ENCODE results near the gene APBB2.
"Not testable (repeated sequence)": the region's sequence is repeated elsewhere in the genome, so short reads cannot be mapped to it uniquely, and the experiment has no call there.

Gene APBB2

GRCh38 chr4:41012293-41012692 lies 202.0 kb downstream of the APBB2 start:
- DNase-seq = no peak

DNA sequence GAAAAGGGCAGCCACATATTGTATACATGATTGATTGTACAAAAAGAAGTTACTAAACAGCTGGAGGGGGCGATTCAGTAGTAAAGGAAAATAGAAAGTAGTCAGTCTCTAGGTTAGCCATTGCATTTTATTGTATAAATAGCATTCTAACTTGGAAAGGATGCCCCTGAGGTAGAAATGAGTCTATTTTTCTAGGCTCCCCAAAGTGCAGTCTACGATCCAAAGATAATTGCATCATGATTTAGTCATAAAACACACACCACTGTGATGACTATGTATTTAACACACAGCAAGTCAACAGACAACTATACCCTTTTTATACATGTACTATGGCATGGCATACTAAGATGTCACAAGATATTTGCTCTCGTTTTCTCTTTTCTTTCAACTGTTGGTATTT lies 204.9 kb downstream of the APBB2 start:
- DNase-seq = no peak

GRCh38 chr4:41006141-41006540 lies 208.2 kb downstream of the APBB2 start:
- DNase-seq = no peak

DNA sequence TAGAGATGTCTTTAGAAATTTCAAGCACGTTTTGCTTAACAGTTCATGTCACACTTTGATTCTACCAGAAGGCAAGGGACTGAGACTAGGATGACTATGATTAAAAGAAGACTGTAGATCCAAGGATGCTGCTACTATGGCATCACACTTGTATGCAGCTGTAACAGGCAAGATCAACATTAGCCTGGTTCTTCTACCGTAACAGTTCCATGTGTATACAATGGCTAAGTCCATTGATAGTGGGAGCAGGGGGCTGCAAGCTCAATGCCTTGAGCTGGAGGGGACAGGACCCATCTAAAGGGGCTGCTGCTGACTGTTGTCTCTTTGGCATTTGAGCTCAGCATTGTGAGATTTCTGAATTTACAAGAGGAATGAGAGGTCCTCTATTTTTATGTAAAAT lies 212.0 kb downstream of the APBB2 start:
- no peak for DNase-seq

DNA sequence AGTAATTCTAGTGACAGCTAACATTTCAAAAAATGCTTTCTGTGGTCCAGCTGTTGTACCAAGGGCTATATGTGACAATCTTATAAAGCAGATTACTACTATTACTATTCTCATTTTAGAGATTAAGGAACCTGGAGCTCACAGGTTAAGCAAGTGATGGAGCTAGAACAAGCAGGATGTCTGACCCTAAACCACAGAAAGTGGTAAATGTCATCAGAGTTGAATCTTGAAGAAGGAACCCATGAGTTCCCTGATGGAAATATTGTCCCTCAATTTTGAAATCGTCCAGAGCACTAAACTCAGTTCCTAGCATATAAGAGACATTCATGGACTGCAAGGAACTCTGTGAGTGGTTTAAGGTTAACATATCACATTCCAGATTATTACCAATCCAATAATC lies 214.0 kb downstream of the APBB2 start:
- DNase-seq = no peak

DNA sequence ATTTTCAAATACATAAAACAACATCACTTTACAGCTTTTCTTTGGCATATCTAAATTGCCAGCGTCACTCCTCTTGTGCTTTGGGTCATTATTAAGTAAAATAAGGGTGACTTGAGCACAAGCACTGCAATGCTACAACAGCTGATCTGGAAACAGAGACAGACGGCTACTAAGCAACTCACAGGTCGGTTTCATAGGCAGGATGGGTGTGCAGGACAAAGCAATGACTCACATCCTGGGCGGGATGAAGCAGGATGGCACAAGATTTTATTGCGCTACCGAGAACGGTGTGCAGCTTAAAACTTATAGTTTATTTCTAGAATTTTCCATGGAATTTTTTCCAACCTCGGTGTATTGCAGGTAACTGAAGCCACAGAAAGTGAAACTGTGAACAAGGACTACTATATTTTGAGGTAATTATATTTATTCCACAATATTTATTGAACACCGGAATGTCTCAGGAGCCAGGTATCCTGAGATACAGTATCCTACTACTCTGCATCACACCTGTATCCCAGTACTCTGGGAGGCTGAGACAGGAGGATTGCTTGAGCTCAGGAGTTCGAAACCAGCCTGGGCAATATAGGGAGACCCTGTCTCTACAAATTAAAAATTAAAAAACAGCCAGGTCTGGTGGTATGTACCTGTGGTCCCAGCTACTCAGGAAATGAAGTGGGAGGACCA lies 215.5 kb downstream of the APBB2 start:
- DNase-seq = no peak

DNA sequence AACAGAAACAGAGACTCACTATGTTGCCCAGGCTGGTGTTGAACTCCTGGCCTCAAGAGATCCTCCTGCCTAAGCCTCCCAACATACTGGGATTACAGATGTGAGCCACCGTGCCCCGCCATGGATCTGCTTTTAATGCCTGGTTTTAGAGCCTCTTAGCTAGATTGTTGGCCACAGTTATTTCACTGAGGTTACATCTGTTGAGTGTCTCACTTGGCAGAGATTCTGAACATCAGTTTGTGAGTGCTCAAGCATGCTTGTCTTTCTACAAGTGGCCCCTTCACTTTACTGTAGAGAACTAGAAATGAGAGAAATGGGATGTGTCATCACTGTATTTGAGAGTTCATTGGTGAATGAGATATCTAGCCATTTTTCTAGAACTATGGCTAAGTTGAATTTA lies 218.5 kb downstream of the APBB2 start:
- DNase-seq = no peak

- DNase-seq = not testable (repeated sequence)
Observed at GRCh38 chr4:40994321-40994720, 220.0 kb downstream of the APBB2 start.

GRCh38 chr4:40993296-40993693 lies 221.0 kb downstream of the APBB2 start:
- not testable (repeated sequence) for DNase-seq

DNA sequence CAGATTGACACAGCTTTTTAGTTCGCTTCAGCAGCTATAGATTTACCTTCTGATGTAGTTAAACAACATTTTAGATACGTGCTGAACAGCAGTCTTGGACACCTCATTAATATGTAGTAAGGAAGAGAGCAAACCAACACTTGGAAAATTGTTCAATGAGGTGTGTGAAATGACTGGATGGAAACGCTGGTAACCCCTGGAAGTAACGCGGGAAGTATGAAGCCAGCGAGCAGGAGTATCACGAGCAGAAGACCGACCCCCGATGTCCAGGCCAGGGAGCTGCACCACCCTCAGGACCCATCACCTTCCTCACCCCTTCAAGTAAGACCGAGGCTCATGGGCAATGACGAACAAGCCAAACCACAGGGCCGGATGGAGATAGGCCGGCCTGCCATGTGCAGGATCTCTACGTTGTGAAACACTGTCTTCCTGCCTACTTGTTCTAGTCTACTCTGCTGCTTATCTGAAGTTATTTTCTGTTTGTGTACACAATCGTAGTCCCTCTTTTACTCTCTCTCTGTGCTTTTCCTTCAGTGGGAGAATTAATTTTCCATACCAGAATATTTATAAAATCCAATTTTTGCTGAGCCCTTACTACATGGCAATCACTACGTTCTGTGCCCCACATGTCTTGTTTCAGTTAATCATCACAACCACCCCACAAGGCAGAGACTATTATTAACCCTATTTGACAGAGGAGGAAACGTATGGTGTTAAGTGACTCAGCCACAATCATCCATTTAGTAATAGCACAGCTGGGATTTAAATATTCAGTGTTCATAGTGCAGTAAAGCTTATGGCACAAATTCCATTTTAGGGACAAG lies 221.7 kb downstream of the APBB2 start:
- DNase-seq = no peak

DNA sequence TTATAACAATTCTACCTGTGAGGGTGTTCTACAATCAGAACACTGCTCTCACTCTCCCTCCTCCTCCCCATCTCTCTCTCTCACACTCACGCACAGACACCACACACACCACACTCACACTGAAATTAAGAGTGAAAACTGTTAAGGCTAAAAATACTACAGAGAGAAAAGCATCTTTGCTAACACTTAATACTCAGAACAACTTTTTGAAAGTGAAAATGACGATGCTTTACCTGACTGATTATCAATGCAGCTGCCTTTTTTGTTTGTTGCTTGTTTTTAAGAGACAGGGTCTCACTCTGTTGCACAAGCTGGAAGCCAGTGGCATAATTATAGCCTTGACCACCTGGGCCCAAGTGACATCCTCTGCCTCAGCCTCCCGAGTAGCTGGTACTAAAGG lies 222.4 kb downstream of the APBB2 start:
- no peak for DNase-seq

- no peak for DNase-seq
Observed at GRCh38 chr4:40990899-40991265, 223.5 kb downstream of the APBB2 start.

DNA sequence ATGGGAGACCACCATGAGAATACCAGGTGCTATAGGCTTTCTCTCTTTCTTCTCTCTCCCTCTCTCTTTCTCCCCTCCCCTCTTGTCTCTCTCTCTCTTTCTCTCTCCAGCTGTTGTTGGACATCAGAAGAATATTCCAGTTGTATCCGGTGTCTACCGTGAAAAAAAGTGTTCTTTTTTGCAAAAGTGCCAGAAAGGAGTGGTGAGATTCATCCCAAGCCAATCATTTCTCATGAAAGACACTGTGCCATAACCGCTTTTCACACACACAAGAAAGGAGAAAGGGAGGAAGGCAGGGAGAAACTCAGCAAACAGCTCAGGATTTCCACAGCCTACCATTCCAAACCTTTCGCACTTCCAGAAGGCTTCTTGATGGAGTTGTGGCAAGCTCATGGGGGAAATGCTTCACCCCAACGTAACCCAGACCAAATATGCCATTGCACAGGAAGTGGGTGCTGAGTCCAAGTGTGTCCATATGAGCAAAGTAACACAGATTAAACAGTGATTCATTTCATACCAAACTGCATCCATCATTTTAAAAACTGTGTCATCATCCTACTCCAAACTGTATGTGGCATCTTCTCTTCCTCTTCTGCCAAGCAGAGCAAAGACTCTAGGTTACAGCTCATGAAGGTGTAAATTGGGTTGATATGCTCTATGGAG lies 224.0 kb downstream of the APBB2 start:
- no peak for DNase-seq

DNA sequence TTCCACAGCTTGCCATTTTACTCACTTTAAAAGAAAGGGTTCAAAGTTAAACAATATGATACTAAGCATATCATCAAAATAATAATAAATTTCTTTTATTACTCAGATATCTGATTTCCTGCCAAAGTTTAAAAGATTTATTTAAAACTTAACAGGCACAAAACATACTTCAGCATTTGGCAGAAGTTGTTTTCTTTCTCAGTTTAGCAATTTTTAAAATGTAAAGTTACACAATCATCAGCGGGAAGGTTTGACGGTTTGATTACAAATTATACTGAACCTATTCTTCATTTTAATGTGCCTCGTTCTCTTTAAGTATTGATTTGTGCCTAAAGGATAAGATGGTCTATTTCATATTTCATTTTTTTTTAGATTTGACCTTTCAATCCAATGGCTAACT lies 227.2 kb downstream of the APBB2 start:
- no peak for DNase-seq

DNA sequence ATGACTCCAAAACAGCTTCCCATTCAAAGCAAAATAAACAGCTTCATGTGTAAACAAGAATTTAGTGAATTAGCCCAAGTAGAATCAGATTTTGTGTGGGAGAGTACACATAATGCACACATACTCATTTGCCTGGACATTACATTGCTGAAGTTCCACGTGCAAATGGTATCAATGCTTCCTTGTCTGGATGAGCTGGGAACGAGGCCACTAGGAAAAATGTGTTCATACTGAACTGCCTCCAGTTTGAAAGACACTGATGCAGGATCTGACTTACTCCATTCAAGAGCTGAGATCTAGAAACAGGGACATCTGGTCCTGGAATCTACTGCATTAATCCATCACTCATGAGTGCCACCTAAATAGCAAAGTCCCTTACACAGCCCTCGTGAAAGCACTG lies 228.0 kb downstream of the APBB2 start:
- DNase-seq = no peak

GRCh38 chr4:40984051-40984450 lies 230.3 kb downstream of the APBB2 start:
- DNase-seq = no peak

DNA sequence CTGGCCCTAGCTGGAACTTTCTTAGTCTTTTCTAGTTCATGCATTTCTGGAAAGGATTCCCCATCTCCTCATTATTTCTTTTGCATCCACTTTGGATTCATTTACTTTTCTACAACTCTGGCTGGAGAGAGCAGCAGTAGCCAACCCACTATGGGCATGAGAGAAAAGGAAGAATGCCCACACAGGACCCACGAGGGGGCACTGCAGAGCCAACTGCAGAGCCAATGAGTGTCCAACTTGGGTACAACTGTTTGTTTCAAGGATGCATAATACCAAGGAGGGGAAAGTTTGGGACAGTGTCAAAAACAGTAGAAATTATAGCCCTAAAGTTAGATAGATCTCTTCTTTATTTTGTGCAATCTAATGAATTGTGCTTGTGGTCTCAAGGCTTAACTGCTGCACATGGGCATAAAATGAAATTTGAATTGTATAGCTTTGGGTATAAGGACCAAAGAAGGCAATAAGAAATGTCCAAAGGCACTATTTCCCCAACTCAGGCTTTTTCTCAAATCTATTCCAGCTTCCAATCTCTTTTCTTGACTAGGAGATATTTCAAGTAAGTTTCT lies 233.9 kb downstream of the APBB2 start:
- DNase-seq = no peak

- no peak for DNase-seq
Observed at GRCh38 chr4:40978548-40978947, 235.8 kb downstream of the APBB2 start.

DNA sequence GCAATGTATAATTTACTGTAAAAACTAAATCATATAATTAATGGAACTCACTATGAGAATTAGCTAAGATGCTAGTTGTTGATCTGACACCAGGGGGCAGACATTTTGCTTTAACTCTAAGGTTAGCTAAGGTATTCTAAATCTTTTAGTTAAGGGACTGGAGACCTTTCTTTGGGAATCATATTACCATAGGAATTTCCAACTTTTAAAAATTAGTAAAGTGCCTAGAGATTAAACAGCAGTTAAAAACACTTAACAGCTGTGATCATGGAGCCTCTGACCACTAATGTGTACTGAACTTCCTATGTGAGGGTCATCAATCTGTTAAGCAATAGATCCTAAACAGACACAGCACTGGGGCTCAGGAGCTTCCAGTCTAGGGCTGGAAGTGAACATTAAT lies 238.0 kb downstream of the APBB2 start:
- DNase-seq = no peak

GRCh38 chr4:40972722-40973121 lies 241.6 kb downstream of the APBB2 start:
- no peak for DNase-seq

- no peak for DNase-seq
Observed at GRCh38 chr4:40971338-40971737, 243.0 kb downstream of the APBB2 start.

GRCh38 chr4:40969501-40969900 lies 244.8 kb downstream of the APBB2 start:
- DNase-seq = no peak

DNA sequence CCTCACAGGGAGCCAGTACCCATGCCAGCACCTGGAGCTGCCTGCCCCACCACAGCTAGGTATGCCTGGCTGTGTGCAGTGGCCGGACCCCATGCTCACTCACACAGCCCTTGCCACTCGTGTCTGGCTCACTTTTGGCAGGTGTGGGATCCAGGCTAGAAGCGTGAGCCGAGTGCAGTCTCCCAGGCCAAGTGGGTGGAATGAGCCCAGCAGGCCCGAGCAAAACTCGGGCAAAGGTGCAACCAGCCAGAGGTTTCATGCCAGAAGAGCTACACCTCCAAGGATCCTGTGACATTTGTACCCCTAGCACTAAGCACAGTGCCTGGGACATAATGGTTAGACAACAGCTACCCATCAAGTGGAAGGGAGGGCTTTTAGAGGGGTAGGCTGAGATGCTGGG lies 246.8 kb downstream of the APBB2 start:
- no peak for DNase-seq

DNA sequence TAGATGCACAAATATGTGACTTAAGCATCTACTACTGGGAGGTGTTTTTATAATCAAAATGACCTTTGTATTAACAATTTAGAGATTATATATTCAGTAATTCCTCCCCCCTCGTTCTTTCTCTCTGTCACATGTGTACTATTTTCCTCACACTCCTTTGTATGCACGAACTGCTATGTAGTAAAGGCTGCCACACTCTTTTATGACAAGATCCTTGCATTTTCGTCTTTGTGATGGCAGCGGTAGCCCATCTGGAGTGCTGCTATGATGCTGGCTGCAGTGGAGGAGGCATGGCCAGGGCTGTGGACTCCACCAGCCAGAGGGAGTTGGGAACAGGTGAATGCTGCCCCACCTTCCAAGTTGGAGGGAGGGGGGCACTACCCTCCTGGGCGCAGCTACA lies 248.3 kb downstream of the APBB2 start:
- DNase-seq = no peak

All from activated gamma-delta T cell (primary cell).